NCI-H748 treated with DMSO at 0.1 percent for 48 hours (cell line): Measurements from ENCODE around the gene KISS1R.

Experiments used
- DNase-seq: peaks from one replicate; lab custom pipeline; 2025; lab: John Stamatoyannopoulos, UW

The KISS1R gene

DNA sequence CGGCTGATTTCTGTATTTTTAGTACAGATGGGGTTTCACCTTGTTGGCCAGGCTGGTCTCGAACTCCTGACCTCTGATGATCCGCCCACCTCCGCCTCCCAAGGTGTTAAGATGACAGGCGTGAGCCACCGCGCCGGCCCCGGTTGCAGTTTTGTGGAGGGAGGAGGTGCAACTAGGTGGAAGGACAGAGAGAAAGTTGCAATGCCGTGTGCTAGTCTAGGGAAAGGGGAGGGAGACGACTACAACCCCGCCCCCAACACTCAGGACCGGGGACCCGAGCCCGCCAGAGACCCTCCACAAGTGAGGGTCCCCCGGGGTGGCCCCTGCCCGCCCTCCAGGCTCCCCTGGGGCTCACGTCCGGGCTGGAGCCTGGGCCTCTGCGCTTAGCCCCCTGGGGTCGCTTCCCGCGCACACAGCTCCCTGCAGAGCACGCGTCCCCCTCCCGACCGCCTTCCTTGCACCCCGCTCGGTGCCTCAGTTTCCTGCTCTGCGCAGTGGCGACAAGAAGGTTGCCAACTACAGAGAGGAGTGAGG, 7.5 kb downstream of the KISS1R start:
- DNase-seq: no peak

DNA sequence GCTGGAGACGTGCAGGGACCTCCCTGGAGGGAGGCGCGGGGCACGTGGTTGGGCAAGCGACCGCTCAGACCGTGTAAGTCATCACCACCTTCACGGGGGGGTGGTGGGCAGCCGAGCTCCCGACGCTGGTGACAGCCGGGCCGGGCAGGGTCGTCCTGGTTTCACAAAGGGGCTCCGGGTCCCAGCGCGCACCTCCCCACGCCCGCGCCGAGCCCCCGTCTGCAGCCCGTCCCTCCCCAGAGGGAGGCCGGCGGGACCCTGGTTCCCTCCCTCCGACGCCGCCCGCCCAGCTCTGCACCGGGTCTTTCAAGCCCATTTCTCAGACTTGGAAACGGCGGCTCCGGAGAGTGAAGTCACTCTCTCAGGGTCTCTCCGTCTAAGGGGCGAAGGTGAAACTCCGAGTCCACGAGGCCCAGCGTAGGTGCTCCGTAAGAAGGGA, 8.0 kb downstream of the KISS1R start:
- DNase-seq: no peak

- DNase-seq: peak; percentile 69
These were observed 8.6 kb downstream of the KISS1R start, which contains the start of gene ARID3A for GRCh38 chr19:925526-926322. Gene ARID3A, plus strand, starts transcription at chr19:926035. Its CDS starts 3,494 bp downstream, at chr19:929529.

GRCh38 chr19:926323-926588, 9.1 kb downstream of the KISS1R start:
- DNase-seq: no peak

GRCh38 chr19:926589-927350, 9.6 kb downstream of the KISS1R start:
- no peak for DNase-seq

DNA sequence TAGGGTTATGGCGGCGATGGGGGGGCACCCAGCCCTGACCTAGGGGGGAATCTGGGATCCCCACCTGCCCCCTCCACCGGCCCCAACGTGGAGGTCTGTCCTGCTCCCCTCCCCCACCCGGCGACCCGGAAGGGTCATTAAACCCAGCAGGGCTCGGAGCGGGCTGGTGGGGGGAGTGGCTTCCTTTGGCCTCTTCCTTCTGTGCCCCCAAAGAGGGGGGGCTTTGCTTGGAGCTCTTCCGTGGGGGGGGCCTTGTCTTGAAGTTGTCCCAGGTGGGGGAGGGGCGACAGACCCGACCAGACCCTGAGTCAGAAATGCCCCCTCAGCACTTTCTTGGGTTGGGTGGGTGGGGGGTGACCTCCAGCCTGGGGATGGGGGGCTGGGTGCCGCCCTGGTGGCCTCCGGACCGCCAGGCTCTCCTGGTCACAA, 10.2 kb downstream of the KISS1R start:
- DNase-seq: no peak

DNA sequence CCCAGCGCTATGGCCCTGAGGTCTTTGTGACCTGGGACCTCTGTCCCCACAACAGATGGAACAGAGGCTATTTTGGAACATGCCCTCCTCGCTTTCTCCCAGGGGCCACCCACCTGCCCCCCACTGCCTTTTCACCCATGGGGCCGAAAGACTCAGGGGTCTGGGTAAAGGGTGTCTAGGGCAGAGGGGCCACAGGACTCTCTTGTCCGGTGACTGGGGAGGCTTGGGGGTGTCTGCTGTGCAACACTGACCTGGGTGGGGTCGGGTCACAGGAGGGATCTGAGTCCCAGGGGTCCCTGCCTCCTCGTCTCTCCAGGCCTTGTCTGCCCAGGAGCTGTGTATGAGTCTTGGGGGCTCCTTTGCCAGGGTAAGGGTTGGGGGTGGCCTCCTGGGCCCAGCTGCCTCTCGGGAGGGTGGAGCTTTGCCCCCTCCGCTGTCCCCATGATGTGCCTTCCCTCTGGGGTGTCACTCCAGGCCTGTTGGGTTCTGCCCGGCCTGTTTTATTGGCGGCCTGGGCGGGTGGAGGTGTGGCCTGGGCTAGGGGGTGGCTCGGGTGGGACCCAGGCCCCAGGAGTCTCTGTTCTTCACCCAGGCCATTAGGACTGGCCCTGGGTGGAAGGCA, 10.8 kb downstream of the KISS1R start:
- DNase-seq: no peak

GRCh38 chr19:928471-929202, 11.5 kb downstream of the KISS1R start:
- DNase-seq: no peak

- no peak for DNase-seq
These were observed 12.2 kb downstream of the KISS1R start for GRCh38 chr19:929203-929890.

DNA sequence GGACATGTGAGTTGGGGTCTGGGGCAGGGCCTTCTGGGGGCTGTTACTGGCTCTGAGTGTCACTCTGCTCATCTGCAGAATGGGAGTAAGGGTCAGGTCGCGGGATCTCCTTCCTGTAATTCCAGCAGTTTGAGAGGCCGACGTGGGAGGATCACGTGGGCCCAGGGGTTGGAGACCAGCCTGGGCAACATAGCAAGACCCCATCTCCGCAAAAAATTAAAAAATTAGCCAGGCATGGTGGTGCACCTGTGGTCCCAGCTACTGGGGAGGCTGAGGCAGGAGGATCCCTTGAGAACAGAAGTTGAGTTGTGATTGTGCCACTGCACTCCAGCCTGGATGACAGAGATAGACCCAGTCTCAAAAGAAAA, 12.7 kb downstream of the KISS1R start:
- no peak for DNase-seq

GRCh38 chr19:931860-932647, 14.9 kb downstream of the KISS1R start:
- DNase-seq: no peak

- no peak for DNase-seq
These were observed 15.8 kb downstream of the KISS1R start for GRCh38 chr19:932648-933552.

GRCh38 chr19:933553-933882, 16.4 kb downstream of the KISS1R start:
- no peak for DNase-seq

- no peak for DNase-seq
These were observed 17.2 kb downstream of the KISS1R start for GRCh38 chr19:934197-934840.

- no peak for DNase-seq
These were observed 17.8 kb downstream of the KISS1R start for GRCh38 chr19:934865-935479.

GRCh38 chr19:936175-936546, 19.0 kb downstream of the KISS1R start:
- DNase-seq: no peak

GRCh38 chr19:937259-937694, 20.1 kb downstream of the KISS1R start:
- DNase-seq: no peak

DNA sequence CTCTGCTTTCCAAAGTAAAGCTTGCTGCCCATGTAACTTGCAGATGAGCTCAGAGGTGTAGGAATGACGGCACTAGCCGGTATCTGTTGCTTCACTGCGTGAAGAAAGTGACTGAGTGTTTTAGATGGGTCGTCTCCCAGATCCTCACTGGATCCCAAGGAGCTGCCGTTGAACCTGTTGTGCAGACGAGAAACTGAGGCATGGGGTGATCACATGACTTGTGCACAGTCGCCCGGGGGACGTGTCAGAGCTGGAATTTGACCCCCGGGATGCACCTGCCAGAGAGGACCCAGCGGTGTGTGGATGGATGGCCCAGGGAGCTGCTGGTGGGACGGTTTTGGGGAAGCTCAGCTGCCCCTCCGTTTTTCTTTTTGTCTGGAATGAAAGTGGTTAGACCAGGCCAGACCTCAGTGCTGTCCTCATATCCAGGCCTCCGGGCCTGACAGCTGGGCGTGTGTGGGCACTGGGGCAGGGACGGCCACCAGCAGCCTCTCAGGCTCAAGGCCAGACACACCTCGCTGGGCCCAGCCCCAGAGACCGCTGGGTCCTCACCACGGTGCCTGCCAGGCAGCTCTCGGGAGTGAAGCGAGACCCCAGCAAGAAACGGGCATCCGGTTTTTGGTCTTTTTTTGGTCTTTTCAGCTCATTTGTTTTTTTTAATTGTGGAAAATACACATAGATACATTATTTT, 21.2 kb downstream of the KISS1R start:
- no peak for DNase-seq
